Osteoblast (primary cell): Measurements from ENCODE around the gene SKA1. TPM values are rescaled to one million over a fixed set of nuclear protein-coding genes. Genes with fewer than 3 reads are reported as not detected.

ENCODE experiments used
- DNase-seq: peaks from one replicate; pipeline ENCODE4 v3.0.0; 2011; ENCODE audit warnings: low spot score, mixed read lengths; ENCODE audit not compliant: insufficient read length; ENCODE audit errors: missing footprints
- H2AFZ ChIP-seq: 2 replicates; pipeline ENCODE4 v1.6.0; 2011; ENCODE audit warnings: mild to moderate bottlenecking, low read length
- H3K27ac ChIP-seq: 2 replicates; pipeline ENCODE4 v1.5.1; 2011; ENCODE audit warnings: mild to moderate bottlenecking, low read depth, low read length, moderate library complexity
- H3K27me3 ChIP-seq: 2 replicates; pipeline ENCODE4 v1.6.0; 2012; ENCODE audit warnings: mild to moderate bottlenecking, control low read depth, inconsistent platforms, low read length, moderate library complexity; ENCODE audit not compliant: insufficient read depth
- H3K36me3 ChIP-seq: 2 replicates; pipeline ENCODE4 v1.5.1; 2011; ENCODE audit warnings: mild to moderate bottlenecking, low read length, control low read depth, moderate library complexity; ENCODE audit not compliant: insufficient read depth
- H3K4me1 ChIP-seq: 2 replicates; pipeline ENCODE4 v1.5.1; 2011; ENCODE audit warnings: mild to moderate bottlenecking, low read length, control low read depth, moderate library complexity; ENCODE audit not compliant: insufficient read depth
- H3K4me2 ChIP-seq: 2 replicates; pipeline ENCODE4 v1.6.0; 2011; ENCODE audit warnings: mild to moderate bottlenecking, low read length; ENCODE audit not compliant: insufficient read depth
- H3K4me3 ChIP-seq: fragments of 200-600 bp; sonication (generic); 3 replicates; pipeline ENCODE4 v1.5.1; 2012; ENCODE audit warnings: mild to moderate bottlenecking, low read length, inconsistent platforms; ENCODE audit not compliant: insufficient read depth
- H3K79me2 ChIP-seq: 2 replicates; pipeline ENCODE4 v1.6.0; 2012; ENCODE audit warnings: mild to moderate bottlenecking, low read length, control low read depth, inconsistent platforms; ENCODE audit not compliant: insufficient read depth
- H3K9me3 ChIP-seq: 2 replicates; pipeline ENCODE4 v1.5.1; 2011; ENCODE audit warnings: low read depth, low read length, control low read depth
- H4K20me1 ChIP-seq: 2 replicates; pipeline ENCODE4 v1.6.0; 2012; ENCODE audit warnings: mild to moderate bottlenecking, low read length, control low read depth; ENCODE audit not compliant: insufficient read depth
- CTCF ChIP-seq: IDR thresholded peaks from 2 replicates; pipeline ENCODE4 v1.5.1; 2011; ENCODE audit warnings: mild to moderate bottlenecking, low read depth, low read length, moderate library complexity; ENCODE audit errors: extremely low read depth
- total RNA-seq: library from RNA; depleted of rRNA; stranded (reverse); fragments of >200 nt; gene quantifications from 2 replicates; pipeline ENCODE4 v1.2.3, GENCODE V29; 2012

SKA1 gene
- total RNA-seq, 1 donor = 1.8 TPM

- Histone ChIP-seq H3K36me3 (no peaks in the 10 kb centered on the region), H3K27me3 (no peaks in the 10 kb centered on the region), H3K27ac (no peak overlapping the region), H3K4me1 (no peaks in the 10 kb centered on the region), H3K4me3 (no peak overlapping the region), H3K79me2 (no peaks in the 10 kb centered on the region), H3K4me2 (no peak overlapping the region), H2AFZ (no peak overlapping the region), H3K9me3 (no peaks in the 10 kb centered on the region), H4K20me1 (no peaks in the 10 kb centered on the region)
- DNase-seq = no peak
- no peak for TF ChIP-seq CTCF
Measured at GRCh38 chr18:50341443-50341842, 33.4 kb upstream of the SKA1 start.

GRCh38 chr18:50350699-50351098 is 24.1 kb upstream of the SKA1 start:
- Histone ChIP-seq H2AFZ (no peak overlapping the region), H3K79me2 (no peaks in the 10 kb centered on the region), H4K20me1 (no peaks in the 10 kb centered on the region), H3K4me3 (no peak overlapping the region), H3K27me3 (no peaks in the 10 kb centered on the region), H3K4me2 (no peak overlapping the region), H3K4me1 (no peaks in the 10 kb centered on the region), H3K27ac (no peak overlapping the region), H3K36me3 (no peaks in the 10 kb centered on the region), H3K9me3 (no peaks in the 10 kb centered on the region)
- TF ChIP-seq CTCF = no peak
- no peak for DNase-seq

- no peak for TF ChIP-seq CTCF
- Histone ChIP-seq H3K79me2 (no peaks in the 10 kb centered on the region), H3K27ac (no peak overlapping the region), H3K4me2 (no peak overlapping the region), H3K9me3 (no peaks in the 10 kb centered on the region), H3K27me3 (peaks cover 2% of the 10 kb centered on the region), H4K20me1 (no peaks in the 10 kb centered on the region), H2AFZ (no peak overlapping the region), H3K36me3 (no peaks in the 10 kb centered on the region), H3K4me1 (no peaks in the 10 kb centered on the region), H3K4me3 (no peak overlapping the region)
- no peak for DNase-seq
Measured at GRCh38 chr18:50356036-50356945, 18.6 kb upstream of the SKA1 start.

- H3K27me3 ChIP-seq = peaks cover 2% of the 10 kb centered on the region
Measured at GRCh38 chr18:50358844-50359243, 16.0 kb upstream of the SKA1 start.

More at GRCh38 chr18:50358844-50359243, 16.0 kb upstream of the SKA1 start:
- Histone ChIP-seq H4K20me1 (no peaks in the 10 kb centered on the region), H3K4me1 (no peaks in the 10 kb centered on the region), H3K79me2 (no peaks in the 10 kb centered on the region), H2AFZ (no peak overlapping the region), H3K27ac (no peak overlapping the region), H3K4me2 (no peak overlapping the region), H3K4me3 (no peak overlapping the region), H3K9me3 (no peaks in the 10 kb centered on the region), H3K36me3 (no peaks in the 10 kb centered on the region)
- no peak for TF ChIP-seq CTCF
- no peak for DNase-seq
